Measurements from ENCODE around the gene TWSG1. TPM values are rescaled to one million over a fixed set of nuclear protein-coding genes. Genes with fewer than 3 reads are reported as not detected.
A peak's percentile ranks its signal among the peaks of the same experiment; 100 is the strongest.

The TWSG1 gene
- total and polyA plus RNA-seq, 2 of the 13 experiments (the other 11 are each of a cell fraction or from before 2014, with no cell fraction given), result 6.6 to 9.4 TPM

DNA sequence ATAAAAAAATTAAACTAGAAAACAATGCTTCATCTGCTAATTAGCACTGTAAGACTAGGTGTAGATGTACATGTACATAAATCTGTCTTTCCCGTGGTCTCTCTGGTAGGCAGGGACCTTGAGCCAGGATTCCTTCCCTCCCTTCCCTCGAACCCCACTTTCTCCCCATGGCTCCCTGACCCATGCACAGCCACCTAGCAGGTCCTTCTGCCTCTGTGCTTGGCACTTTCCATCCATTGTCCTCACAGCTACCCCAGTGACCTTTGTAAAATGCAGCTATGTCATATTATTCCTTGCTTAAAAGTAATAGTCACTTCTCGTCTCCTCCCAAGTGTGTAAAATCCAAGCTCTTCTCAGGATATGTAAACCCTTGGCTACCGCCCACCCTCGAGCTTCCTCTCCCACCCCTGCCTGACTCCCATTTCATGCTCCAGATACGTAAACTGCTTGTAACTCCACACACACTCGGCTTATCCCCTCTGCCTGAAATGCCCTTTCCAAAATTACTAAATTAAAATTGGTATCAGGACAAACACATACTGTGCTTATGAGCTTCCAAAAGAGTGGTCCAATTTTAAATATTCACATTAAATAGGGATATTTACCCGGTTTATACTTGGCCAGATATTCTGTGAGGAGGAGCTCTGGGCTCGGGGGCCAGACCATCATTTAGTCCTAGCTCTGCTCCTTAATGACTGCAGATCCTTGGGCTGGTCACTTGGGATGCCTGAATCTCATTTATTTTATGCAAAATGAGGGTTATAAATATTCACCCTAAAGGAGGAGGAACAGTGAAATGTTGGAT, 86.7 kb downstream of the TWSG1 start (continued):
- no peak for TF ChIP-seq STAT6 (CRISPR knock-in tag; IDR thresholded peaks at IDR 0.05; ENCODE audit: borderline replicate concordance)

DNA sequence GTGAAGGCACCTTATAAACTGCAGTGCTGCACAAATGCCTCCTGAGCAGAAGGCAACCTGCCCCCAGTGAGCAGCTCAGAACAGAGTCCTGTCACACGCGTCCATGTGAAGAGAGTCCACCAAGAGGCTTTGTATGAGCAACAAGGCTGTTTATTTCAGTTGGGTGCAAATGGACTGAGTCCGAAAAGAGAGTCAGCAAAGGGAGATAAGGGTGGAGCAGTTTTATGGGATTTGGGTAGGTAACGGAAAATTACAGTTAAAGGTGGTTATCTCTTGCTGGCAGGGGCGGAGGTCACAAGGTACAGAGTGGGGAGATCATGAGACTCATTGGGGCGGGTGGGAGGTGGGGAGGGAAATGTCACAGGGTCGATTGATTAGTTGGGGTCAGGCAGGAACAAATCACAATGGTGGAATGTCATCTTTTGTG, 87.3 kb downstream of the TWSG1 start:
- no peak overlapping the region for H3K4me2 ChIP-seq (ENCODE audit: low read depth, low read length)
- no peak overlapping the region for H3K27ac ChIP-seq (ENCODE audit: extremely low read length, insufficient read depth, low read length)
- H2AFZ ChIP-seq (ENCODE audit: low read length), result no peak overlapping the region
- POLR2A ChIA-PET, result no interaction called here
- TF ChIP-seq ZMYM4 (CRISPR knock-in tag; IDR thresholded peaks at IDR 0.05) (peak; percentile 16; the same call in 1 of the 2 replicates), THYN1 (CRISPR knock-in tag; IDR thresholded peaks at IDR 0.05; ENCODE audit: borderline replicate concordance, low read depth) (no peak)
- FAIRE-seq, result no peak
- no TSS peak for BruUV-seq (replicated peaks)
- no peak overlapping the region for H3K4me3 ChIP-seq (replicated peaks in 1 of 3; ENCODE audit: insufficient read depth in 1 of 3, low read depth in 2 of 3, low read length in 3 of 3)
- peak; percentile 40; the same call in 2 of the 3 replicates for ATAC-seq
- 33% methylated on average over 7 of the region's 7 CpGs for whole genome bisulfite sequencing (ENCODE audit: low lambda C conversion rate)
- H3K9me3 ChIP-seq (ENCODE audit: low read length), result no peaks in the 10 kb centered on the region; the same call in 1 of the 2 replicates
- DNase-seq (ENCODE audit: low spot score), result no peak
- intact Hi-C loops (cut with micrococcal nuclease; ENCODE audit: unreplicated experiment), result loop anchor here (5.0 kb wide), 1 partner anchor 95 kb away; no protein-coding TSS in a partner anchor
- CTCF ChIA-PET (ENCODE audit: low intra/inter-chr PET ratio, low total read pairs), result no interaction called here
- no peak overlapping the region for H3K9ac ChIP-seq (ENCODE audit: insufficient read depth, low read depth, low read length)
- H3K4me1 ChIP-seq (ENCODE audit: insufficient read depth, low read length), result peaks cover 7% of the 10 kb centered on the region; the same call in 1 of the 2 replicates
- no peaks in the 10 kb centered on the region for H3K36me3 ChIP-seq (replicated peaks in 1 of 2; ENCODE audit: control insufficient read depth in 1 of 2, insufficient read depth in 2 of 2, low read length in 2 of 2)
- in situ Hi-C loops (cut with HindIII; ENCODE audit: extremely low pct_ligation_motif_present, low pct_unique_long_range_greater_than_20kb), result no loop called here
- H3K79me2 ChIP-seq (ENCODE audit: insufficient read depth, low read length), result no peaks in the 10 kb centered on the region
- H4K20me1 ChIP-seq (ENCODE audit: insufficient read depth, low read length), result no peaks in the 10 kb centered on the region
- no peaks in the 10 kb centered on the region; a peak in 1 of 5 replicates for H3K27me3 ChIP-seq (ENCODE audit: control insufficient read depth in 1 of 2, insufficient read depth in 2 of 2, low read length in 2 of 2)

All from HepG2 (cell line).